Measurements from ENCODE around the gene SPATA33.

Gene SPATA33

DNA sequence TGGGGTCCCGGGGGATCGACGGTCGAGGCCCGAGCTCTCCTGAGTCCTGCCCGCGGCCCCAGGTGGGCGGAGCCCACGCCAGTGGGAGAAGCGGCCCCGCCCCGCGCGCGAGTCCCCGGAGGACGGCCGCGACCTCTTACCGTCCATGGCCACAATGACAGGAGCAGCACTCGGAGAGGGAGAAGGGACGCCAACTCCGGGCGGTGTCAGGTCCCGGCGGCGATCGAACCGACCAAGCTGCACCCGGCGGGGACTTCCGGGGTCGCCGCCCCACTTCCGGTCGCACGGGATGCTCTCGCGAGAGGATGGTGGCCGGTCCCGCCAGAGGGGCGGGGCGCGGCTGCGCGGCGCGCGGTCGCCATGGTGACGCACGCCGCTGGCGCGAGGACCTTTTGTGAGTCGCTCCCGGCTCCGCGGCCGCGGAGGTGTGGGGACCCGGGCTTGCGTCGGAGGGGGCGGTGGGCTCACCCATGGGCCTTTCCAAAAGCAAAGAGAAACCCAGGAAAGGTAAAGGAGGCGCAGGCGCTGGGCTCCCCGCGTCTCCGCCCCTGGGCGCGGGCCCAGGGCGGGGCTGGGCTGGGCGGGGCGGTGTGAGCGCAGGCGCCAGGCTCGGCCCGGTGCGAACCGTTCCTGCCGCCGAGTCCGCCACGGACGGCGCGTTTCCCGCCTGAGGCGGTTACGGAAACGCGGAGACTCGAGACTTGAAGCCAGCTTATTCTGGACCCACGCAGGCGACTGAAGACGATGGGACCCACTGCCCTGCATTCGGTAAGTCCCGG lies at the start of gene SPATA33, which contains the start of gene CHMP1A:
TSS of gene SPATA33 (plus strand) at position 395 of the 779 bp plus-strand sequence. CDS start at position 471, 76 bp downstream.
TSS of gene CHMP1A (minus strand) at position 267 of the 779 bp plus-strand sequence. CDS start at position 147, 120 bp downstream.
- intact Hi-C loops (cut with DNase I) = loop anchor here (5.0 kb wide), 1 partner anchor 415 kb away; no protein-coding TSS in a partner anchor

DNA sequence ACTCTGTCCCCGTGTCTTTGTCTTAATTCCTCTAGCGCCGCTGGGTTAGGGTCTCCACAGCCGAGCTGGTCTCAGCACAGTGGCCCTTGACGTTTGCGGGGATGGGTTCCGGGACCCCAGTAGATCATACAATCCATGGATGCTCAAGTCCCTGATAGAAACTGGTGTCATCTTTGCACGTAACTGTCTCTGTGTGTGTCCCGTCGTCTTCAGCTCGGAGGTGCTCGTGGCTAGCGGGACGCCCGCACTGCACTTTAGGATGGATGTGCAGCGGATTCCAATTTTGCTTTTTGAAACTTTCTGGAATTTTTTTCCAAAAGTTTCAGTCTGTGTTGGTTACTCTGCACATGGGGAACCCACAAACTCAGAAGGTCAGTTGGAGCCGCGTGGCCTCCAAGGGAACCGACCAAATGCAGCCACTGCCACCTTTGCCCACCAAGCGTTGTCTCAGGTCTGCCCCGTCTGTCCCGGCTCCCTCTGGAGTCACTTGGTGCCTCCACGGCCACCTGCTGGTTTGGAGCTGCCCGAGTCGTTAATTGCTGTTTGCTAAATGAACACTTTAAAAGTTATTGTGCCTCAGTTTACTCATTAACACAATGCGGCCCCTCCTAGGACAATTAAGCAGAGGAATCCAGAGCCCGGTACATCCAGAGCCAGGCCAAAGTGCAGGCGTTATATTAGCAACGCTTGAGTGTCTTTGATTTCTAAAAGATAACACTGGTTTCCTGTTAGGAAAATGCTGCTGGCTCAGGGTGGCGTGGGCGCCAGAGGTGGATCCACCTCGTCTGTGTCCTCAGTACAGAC lies 49.5 kb upstream of the SPATA33 start:
- intact Hi-C loops (cut with DNase I) = no loop called here
- DNase-seq = no peak

More for the DNA sequence above, at the start of gene SPATA33, which contains the start of gene CHMP1A:
- peak; percentile 84 to 99 (median 92) for DNase-seq

DNA sequence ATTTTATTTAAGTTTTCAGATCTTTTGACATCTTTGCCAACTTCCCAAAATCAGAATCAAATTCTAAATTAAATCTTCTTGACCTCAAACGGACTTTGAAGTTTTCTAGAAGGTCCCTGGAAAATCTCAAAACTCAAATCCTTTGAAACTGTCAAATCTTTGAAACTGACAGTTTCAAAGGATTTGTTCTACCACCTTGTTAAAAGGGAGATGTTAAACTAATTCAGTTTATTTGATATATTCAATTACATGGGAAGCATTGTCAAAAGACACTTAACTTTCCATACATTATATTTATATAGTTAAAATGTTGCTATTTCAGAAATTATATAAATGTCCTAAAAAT lies 47.6 kb upstream of the SPATA33 start:
- no peak for DNase-seq
- intact Hi-C loops (cut with DNase I) = no loop called here

DNA sequence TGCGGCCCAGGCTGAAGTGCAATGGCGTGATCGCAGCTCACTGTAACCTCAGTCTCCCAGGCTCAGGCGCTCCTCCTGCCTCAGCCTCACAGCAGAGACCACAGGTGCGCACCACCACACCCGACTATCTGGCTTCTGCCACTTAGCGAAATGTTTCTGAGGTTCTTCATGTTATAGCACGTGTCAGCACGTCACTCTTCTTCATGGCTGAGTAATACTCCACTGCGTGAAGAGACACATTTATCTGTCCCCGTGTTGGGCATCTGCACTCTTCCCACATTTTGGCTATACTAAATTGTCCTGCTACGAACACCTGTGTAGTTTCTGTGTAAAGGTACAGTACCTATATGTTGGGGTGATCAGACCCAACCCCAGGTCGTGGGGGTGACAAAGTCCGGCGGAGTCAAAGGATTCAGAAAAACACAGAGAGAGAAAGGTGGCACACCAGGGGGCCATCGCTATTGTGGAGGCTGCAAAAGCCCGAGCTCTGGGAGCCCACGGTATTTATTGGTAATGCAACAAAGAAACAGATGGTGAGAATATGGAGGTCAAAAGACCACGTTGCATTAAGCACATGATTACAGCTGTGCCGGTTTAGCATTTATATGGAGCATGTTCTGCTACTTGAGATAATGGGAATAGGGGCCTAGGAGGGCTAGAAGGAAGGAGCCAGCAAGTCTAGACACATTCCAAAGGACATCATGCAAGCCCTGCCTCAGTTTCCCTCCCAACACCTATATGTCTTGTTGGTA lies 45.0 kb upstream of the SPATA33 start:
- intact Hi-C loops (cut with DNase I) = no loop called here
- peak in 1 of 10 donors; percentile 28 for DNase-seq

DNA sequence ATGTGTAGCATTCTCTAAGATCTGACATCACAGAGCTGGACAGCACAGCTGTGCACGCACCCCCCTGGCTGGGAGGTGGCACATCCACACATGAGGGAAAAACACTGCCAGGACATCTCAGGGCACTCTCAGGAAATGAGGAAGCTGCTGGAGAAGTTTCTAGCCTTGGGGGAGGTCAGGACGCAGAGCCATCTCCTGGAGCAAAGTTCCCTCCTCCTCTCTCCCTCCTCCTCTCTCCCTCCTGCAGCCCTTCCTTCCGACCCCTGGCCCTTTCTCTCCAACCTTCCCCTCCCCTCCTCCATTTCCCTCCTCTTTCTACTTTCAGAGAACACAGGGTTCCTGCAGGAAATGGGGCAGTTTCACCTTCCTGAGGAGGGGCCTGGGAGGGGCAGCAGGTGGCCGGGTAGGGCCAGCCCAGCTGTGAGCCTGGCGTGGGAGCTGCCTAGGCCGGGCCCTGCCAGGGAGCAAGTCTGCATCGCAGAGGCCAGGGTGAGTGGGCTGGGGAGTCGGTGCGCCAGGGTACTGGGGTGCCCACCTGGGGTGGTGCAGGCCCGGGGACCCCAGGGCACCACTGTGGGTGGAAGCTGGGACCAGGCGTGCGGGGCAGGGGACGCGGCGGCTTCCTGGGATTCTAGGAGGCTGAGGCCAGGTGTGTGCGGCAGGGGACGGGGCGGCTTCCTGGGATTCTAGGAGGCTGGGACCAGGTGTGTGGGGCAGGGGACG lies 44.2 kb upstream of the SPATA33 start, which contains the start of gene DPEP1:
TSS of gene DPEP1 (plus strand) at position 412 of the 723 bp plus-strand sequence. CDS start 16,769 bp downstream, outside the sequence.
- peak in 2 of 10 donors; percentile 35 to 78 for DNase-seq
- intact Hi-C loops (cut with DNase I) = no loop called here

DNA sequence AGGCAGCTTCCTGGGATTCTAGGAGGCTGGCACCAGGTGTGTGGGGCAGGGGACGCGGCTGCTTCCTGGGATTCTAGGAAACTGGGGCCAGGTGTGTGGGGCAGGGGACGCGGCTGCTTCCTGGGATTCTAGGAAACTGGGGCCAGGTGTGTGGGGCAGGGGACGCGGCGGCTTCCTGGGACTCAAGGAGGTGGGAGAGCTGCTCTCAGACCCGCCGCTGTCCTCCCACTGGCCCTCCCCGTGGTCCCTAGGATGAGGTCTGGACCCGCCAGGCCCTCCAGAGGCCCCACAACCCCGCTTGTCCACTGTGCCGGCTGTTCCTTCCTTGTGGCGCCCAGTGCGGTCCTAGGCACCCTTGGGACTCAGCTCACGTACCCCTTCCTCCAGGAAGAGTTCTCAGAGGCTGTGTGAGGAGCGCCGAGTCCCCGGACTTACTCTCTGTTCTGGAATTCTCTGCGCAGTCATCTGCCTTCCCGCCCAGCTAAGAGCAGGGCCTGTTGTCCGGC lies 43.6 kb upstream of the SPATA33 start:
- intact Hi-C loops (cut with DNase I) = no loop called here
- peak in 1 of 10 donors; percentile 35 for DNase-seq

DNA sequence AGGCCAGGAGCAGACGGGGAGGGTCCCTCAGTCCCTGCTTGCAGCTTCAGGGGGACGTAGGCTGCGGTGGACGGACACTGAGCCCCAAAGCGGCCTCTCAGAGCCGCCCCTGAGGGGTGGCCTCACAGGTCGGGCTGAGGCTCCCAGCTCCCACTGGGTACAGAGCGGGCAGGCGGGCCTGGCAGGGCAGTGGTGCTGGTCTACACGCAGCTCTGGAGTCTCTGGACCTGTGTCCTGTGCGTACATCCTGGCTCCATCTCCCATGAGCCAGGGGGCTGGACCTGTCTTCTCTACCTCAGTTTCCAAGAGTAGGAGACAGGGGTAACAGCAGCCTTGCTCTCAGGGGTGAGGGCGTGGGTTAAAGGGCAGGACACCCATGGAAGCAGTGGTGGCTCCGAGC lies 42.5 kb upstream of the SPATA33 start:
- intact Hi-C loops (cut with DNase I) = no loop called here
- DNase-seq = peak in 1 of 10 donors; percentile 82

DNA sequence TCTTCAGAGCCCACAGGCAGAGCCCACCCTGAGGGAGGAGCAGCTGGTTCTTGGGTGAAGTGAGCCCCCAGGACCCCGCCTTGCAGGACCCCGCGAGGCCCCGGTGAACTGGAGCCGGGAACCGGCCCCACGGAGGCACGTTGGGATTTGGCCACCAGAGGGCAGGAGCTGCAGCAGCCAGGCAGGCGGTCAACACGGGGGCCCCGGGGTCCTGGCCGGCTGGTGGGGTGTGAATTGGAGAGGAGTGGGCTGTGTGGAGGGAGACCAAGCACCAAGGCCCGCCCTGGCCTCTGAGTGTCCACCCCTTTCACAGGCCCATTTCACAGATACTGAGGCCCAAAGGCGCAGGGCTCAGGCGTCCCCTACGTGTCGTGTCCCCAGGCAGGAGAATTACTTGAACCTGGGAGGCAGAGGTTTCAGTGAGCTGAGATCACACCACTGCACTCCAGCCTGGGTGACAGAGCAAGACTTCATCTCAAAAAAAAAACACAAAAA lies 42.0 kb upstream of the SPATA33 start:
- intact Hi-C loops (cut with DNase I) = no loop called here
- DNase-seq = peak in 1 of 10 donors; percentile 71

DNA sequence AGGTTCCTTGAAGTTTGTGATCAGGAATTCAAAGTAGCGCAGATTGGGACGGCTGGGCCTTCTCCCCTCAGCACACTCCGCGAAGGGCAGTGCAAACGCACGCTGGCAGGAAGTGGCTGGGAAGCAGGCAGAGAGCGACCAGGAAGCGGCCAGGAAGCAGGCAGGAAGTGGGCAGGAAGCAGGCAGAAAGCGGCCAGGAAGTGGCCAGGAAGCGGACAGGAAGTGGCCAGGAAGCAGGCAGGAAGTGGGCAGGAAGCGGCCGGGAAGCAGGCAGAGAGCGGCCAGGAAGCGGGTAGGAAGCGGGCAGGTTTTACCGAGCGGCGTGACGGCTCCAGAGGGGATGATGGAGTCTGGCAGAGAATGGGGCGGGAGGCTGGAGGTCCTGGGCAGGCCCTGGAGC lies 41.0 kb upstream of the SPATA33 start:
- no peak for DNase-seq
- intact Hi-C loops (cut with DNase I) = no loop called here

DNA sequence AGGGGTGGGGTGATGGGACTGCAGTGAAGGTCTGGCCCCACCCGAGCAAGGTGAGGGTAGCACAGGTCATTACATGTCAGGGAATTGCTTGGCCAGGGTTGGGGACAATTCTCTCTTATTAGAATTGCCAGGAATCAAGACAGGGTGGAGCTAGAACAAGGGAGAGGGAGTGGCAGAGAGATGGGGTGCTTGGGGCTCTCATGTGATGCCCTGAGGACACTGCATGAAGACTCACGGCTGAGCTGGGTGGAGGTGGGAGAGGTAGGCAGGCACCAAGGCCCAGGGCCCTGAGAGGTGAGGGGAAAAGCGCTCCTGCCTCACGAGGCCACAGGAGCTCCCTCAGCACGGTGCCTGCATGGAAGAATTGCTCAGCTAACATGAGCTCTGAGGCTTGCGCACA lies 40.6 kb upstream of the SPATA33 start:
- intact Hi-C loops (cut with DNase I) = no loop called here
- DNase-seq = no peak

DNA sequence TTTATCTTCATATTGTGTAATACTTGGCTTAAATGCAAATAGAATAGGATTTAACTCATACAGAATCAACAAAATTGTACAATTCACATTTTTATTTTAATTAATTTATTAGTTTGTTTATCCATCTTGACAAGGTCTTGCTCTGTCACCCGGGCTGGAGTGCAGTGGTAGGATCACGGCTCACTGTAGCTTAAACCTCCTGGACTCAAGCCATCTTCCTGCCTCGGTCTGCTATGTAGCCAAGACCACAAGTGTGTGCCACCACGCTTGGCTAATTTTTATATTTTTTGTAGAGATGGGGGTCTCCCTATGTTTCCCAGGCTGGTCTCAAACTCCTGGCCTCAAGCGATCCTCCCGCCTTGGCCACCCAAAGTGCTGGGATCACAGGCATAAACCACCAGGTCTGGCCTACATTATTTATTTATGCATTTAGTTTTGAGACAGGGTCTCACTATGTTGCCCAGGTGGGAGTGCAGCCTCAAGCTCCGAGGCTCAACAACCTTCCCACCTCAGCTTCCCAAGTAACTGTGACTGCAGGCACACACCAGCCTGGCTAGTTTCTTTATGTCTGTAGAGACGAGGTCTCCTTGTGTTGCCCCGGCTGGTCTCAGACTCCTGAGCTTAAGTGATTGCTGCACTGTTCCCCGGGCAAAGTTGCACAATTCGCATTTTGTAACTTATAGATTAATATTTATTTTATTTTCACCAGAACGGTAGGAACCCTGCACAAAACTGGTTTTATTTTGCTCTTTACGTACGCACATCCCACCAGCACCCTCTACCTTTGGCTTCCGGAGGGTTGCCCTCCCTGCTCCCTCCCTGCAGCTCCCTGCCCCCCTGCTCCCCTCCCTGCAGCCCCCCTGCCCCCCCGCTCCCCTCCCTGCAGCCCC lies 39.3 kb upstream of the SPATA33 start:
- no peak for DNase-seq
- intact Hi-C loops (cut with DNase I) = no loop called here

DNA sequence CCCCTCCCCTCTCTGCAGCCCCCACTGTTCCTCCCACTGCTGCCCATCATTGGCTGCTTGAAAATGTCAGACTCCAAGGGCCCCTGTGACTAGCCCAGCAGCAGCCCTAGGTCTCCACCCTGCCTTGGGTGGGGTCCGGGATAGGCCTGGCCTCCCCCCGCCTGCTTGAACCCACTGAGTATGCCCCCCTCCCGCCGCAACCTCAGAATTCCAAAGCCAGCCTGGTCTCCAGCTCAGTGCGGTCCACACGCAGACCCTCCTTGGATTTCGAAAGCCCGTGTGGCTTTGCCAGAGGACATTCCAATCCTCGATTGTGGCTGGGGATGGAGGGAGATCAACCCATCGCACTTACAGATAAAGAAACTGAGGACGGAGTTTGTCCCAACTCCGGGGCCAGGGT lies 37.8 kb upstream of the SPATA33 start:
- DNase-seq = no peak
- intact Hi-C loops (cut with DNase I) = no loop called here

DNA sequence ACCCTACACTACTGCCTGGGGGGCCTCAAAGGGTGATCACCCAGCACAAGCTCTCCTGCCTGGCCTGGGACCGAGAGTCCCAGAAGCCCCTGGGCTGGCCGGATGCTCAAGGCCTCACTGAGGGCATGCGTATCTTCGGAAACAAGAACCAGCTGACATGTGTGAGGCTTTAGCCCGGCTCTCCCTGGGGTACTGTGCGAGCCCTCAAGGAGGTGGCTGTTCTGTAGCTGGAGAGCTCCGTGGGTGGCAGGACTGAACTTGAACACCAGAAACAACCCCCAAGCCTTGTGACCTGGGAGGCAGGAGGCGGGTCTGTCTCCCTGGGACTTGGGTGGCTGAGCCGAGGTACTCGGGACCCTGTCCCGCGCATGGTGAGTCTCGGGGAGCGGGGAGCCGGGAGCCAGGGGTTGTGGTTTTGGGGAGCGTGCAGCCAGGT lies 37.2 kb upstream of the SPATA33 start:
- no peak for DNase-seq
- intact Hi-C loops (cut with DNase I) = no loop called here

DNA sequence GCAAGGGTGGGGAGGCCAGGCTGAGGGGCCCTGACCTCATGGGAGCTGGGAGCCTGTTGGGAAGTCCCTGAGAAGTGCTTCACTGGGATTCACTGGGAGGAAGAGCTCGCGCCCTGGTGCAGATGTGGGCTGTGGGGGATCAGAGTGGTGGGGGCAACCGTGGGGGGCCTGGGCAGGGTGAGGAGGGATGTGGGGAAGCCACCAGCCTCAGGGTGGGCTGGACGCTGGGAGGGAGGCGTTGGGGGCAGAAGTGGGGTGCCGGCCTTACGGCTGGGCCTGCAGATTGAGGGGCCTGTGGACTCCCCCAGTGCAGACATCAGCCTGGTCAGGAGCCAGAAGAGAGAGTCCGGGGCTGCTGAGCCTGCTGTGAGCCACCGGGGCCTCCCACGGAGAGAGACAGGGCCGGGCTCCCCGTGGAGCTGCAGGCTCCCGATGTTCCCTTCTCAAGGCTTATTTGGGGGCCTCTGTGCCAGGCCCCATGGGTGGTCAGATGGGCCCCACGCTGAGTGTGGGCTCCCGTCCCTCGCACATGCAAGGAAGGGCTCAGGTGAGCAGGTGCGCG lies 36.4 kb upstream of the SPATA33 start:
- intact Hi-C loops (cut with DNase I) = no loop called here
- no peak for DNase-seq

DNA sequence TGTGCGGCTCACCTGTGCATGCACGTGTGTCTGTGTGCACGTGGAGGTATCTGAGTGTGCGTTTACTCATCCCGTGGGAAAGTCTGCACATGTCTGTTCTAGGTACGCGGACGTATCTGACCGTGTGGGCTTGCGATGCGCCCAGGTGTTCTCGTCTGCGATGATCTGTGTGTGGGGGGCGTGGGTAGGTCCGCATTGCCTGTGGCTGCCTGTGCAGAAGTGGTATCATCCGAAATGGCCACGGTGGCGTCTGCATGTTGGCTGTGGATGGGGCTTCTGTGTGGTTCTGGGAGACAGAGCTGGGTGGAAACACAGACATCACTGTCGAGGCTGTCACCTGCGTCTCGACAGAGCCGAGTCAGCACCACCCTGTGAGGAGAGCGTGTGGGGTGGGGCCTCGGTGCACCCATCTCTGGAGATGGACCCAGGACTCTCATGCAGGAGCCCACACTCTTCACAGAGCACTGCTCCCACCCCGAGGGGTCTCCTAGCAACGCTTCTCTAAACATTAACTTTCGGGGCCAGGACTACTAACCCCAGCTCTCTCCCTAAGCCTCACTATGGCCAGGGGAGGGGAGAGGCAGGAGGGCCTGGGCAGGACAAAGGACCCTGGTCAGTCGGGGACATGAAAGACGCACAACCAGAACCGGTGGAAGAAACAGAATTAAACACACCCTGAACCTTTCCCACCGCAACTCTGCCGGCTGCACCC lies 35.8 kb upstream of the SPATA33 start:
- intact Hi-C loops (cut with DNase I) = no loop called here
- DNase-seq = no peak

DNA sequence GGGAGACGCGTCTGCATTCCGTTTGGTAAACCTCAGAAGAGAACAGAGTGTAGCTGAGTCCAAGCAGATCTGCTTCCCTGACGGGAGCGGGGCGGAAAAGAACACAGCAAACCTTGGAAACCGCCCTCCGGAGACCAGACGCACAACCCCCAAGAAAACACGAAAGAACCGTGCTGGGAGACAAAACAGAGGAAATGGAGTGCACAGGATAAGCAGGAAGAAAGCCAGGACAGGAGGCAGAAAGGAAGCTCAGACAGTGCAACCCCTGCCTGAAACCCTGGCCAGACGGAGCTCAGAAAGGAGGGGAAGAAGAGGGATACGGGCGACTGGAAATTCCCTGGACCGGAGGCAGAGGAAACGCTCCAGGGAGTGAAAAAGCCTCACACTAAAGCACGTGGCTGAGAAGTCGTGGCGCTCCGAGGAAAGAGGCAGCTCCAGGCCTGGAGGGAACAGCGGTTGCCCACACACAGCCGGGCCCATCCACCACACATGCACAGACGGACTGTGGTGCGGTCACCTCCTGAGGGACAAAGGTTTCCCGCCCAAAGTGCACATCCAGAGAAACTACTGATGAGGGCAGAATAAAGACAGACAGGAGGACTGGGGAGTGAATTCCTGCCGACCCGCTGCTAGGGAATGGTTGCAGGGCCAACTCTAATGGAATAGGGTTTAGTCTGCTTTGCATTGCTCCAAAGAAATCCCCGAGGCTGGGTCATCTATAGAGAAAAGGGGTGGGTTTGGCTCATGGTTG lies 34.0 kb upstream of the SPATA33 start:
- DNase-seq = no peak
- intact Hi-C loops (cut with DNase I) = no loop called here
